ENCODE results near the gene CTNND2.

The CTNND2 gene

GRCh38 chr5:11300736-11301135 is 603.5 kb downstream of the CTNND2 start:
- Histone ChIP-seq H3K27ac (no peak overlapping the region), H3K4me3 (no peak overlapping the region)
- DNase-seq (ENCODE audit: low spot score), result no peak
- no peak for TF ChIP-seq CTCF (IDR thresholded peaks at IDR 0.05)

GRCh38 chr5:11298877-11299276 is 605.4 kb downstream of the CTNND2 start:
- DNase-seq (ENCODE audit: low spot score), result no peak
- H3K27ac ChIP-seq, result no peak overlapping the region
- no peak for TF ChIP-seq CTCF (IDR thresholded peaks at IDR 0.05)
- H3K4me3 ChIP-seq, result no peak overlapping the region

GRCh38 chr5:11293523-11293922 is 610.7 kb downstream of the CTNND2 start:
- Histone ChIP-seq H3K4me3 (no peak overlapping the region), H3K27ac (no peak overlapping the region)
- TF ChIP-seq CTCF (IDR thresholded peaks at IDR 0.05), result no peak
- no peak for DNase-seq (ENCODE audit: low spot score)

GRCh38 chr5:11292648-11293356 is 611.4 kb downstream of the CTNND2 start:
- H3K27ac ChIP-seq, result no peak overlapping the region
- no peak for DNase-seq (ENCODE audit: low spot score)
- TF ChIP-seq CTCF (IDR thresholded peaks at IDR 0.05), result no peak
- no peak overlapping the region for H3K4me3 ChIP-seq

GRCh38 chr5:11289733-11290132 is 614.5 kb downstream of the CTNND2 start:
- DNase-seq (ENCODE audit: low spot score), result no peak
- Histone ChIP-seq H3K4me3 (no peak overlapping the region), H3K27ac (no peak overlapping the region)
- TF ChIP-seq CTCF (IDR thresholded peaks at IDR 0.05), result no peak

- Histone ChIP-seq H3K4me3 (no peak overlapping the region), H3K27ac (no peak overlapping the region)
- no peak for DNase-seq (ENCODE audit: low spot score)
- TF ChIP-seq CTCF (IDR thresholded peaks at IDR 0.05), result no peak
These were observed 615.0 kb downstream of the CTNND2 start for GRCh38 chr5:11289208-11289607.

- TF ChIP-seq CTCF (IDR thresholded peaks at IDR 0.05), result no peak
- H3K4me3 ChIP-seq, result no peak overlapping the region
- DNase-seq (ENCODE audit: low spot score), result no peak
- H3K27ac ChIP-seq, result no peak overlapping the region
These were observed 622.4 kb downstream of the CTNND2 start for GRCh38 chr5:11281842-11282241.

Data from coronary artery (tissue), 2 donors.